Rectal smooth muscle tissue (tissue), 1 donor: Measurements from ENCODE around the gene STAG2.

Experiments
- H3K27ac ChIP-seq: one replicate; pipeline ENCODE4 v1.7.0; 2013; ENCODE audit warnings: low read depth, low read length, inconsistent platforms
- H3K27me3 ChIP-seq: one replicate; pipeline ENCODE4 v1.7.0; 2013; ENCODE audit warnings: low read length; ENCODE audit not compliant: control insufficient read depth, insufficient read depth
- H3K36me3 ChIP-seq: one replicate; pipeline ENCODE4 v1.7.0; 2013; ENCODE audit warnings: low read length; ENCODE audit not compliant: control insufficient read depth, insufficient read depth
- H3K4me1 ChIP-seq: one replicate; pipeline ENCODE4 v1.7.0; 2013; ENCODE audit warnings: low read length; ENCODE audit not compliant: control insufficient read depth, insufficient read depth
- H3K4me3 ChIP-seq: one replicate; pipeline ENCODE4 v1.7.0; 2013; ENCODE audit warnings: low read length
- H3K9ac ChIP-seq: one replicate; pipeline ENCODE4 v1.7.0; 2013; ENCODE audit warnings: low read length

STAG2 gene

DNA sequence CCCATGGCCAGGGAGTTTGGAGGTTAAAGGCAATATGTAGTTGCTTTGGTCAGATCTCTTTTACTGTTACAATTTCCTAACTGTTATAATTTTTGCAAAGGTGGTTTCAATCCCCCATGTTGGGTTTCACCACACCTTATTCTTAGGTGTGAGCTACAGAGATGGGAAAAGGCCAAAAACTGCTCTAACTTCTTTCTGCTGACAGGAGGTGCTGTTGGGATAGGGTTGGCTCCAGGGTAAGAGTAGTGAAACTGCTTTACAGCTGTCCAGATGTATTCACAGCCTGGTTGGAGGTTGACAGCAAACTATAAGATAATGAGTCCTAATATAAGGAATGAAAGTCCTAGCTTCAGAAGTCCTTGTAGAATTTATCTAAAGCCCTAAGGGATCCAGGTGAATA is 189.7 kb downstream of the STAG2 start:
- H3K9ac ChIP-seq = no peak overlapping the region
- H3K27me3 ChIP-seq = no peaks in the 10 kb centered on the region
- H3K36me3 ChIP-seq = no peaks in the 10 kb centered on the region
- no peaks in the 10 kb centered on the region for H3K4me1 ChIP-seq
- no peak overlapping the region for H3K4me3 ChIP-seq
- H3K27ac ChIP-seq = no peak overlapping the region
